RWPE2 (cell line): Measurements from ENCODE around the gene ABCF1.

Experiments
- ATAC-seq: fragments of 200-7000 bp; cut with Tn5 transposase; 3 replicates; pipeline ENCODE4 v1.9.1; 2021; ENCODE audit warnings: low read depth
- DNase-seq: peaks from one replicate; pipeline ENCODE4 v3.0.0-alpha.2; 2020; ENCODE audit warnings: low spot score
- H3K27ac ChIP-seq: fragments of 450-650 bp; 2 replicates; pipeline ENCODE4 v1.5.1; 2017; ENCODE audit warnings: mild to moderate bottlenecking; ENCODE audit not compliant: poor library complexity, severe bottlenecking
- H3K27me3 ChIP-seq: fragments of 250-450 bp; sonication (Bioruptor Pico); 2 replicates; pipeline ENCODE4 v1.5.1; 2021; ENCODE audit warnings: mild to moderate bottlenecking, moderate library complexity; ENCODE audit not compliant: insufficient read depth, poor library complexity, severe bottlenecking
- H3K36me3 ChIP-seq: fragments of 250-450 bp; sonication (Bioruptor Pico); 2 replicates; pipeline ENCODE4 v1.5.1; 2020; ENCODE audit warnings: low read depth, mild to moderate bottlenecking, moderate library complexity
- H3K4me1 ChIP-seq: fragments of 250-450 bp; sonication (Bioruptor Pico); 2 replicates; pipeline ENCODE4 v1.5.1; 2021; ENCODE audit warnings: mild to moderate bottlenecking, moderate library complexity; ENCODE audit not compliant: insufficient read depth, poor library complexity, severe bottlenecking
- H3K4me3 ChIP-seq: fragments of 250-450 bp; sonication (Bioruptor Pico); 2 replicates; pipeline ENCODE4 v1.5.1; 2021; ENCODE audit warnings: mild to moderate bottlenecking, moderate library complexity; ENCODE audit not compliant: severe bottlenecking
- H3K9me3 ChIP-seq: fragments of 250-450 bp; sonication (Bioruptor Pico); 2 replicates; pipeline ENCODE4 v1.5.1; 2021; ENCODE audit warnings: mild to moderate bottlenecking, moderate library complexity; ENCODE audit not compliant: severe bottlenecking
- TF ChIP-seq, protein P1 (sequence below): fragments of 450-650 bp; IDR thresholded peaks from one replicate; pipeline ENCODE4 v1.5.1; 2017; ENCODE audit warnings: mild to moderate bottlenecking, moderate library complexity; ENCODE audit not compliant: poor library complexity, severe bottlenecking

ABCF1 gene

DNA sequence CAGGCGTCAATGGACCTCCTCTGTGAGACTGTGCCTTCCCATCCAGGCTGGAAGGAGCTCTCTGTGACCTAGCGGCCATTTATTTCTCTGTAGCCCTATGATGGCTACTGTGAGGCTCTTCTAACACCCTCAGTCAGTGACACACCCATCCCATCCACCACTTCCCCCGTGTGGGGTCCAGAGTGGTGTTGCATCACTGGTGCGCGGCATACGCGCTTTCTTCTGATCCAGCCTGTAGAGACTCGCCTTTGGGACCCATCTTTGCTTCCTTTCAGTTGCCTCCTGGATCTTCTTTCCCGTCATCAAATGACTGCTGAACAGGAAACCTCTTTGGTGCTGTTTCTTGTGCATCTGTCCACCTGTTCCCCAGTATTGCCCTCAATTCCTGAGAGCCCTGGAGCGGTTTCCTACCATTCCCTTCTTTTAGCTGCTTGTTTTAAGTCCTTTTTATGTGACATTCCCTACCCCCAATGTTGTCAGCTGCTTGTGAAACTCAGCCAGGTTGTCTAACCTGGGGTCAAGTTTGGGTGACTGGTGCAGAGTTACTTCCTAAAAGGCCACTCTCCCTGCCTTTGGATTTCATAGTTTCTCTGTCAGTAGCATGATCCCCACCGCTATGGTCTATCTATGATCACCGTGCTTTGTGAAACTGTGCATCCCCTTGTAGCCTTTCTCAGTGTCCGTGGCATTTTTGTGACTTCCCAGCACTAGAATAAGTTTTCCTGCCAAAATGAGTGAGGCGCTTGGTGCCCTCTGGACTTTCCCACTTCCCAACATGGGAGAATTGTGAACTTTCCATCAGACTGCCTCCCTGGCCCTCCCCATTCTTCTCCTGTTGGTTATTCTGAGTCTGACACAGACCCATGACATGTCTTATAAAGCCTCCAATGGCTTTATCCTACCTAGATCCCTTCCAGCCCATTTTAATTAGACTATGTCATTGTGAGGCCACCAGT lies 8.5 kb upstream of the ABCF1 start:
- Histone ChIP-seq H3K9me3 (no peaks in the 10 kb centered on the region), H3K36me3 (peaks cover 32% of the 10 kb centered on the region), H3K4me3 (no peak overlapping the region), H3K27ac (no peak overlapping the region), H3K27me3 (no peaks in the 10 kb centered on the region), H3K4me1 (peaks cover 6% of the 10 kb centered on the region)
- DNase-seq (no peak), ATAC-seq (no peak)
- TF ChIP-seq, protein P1, sequence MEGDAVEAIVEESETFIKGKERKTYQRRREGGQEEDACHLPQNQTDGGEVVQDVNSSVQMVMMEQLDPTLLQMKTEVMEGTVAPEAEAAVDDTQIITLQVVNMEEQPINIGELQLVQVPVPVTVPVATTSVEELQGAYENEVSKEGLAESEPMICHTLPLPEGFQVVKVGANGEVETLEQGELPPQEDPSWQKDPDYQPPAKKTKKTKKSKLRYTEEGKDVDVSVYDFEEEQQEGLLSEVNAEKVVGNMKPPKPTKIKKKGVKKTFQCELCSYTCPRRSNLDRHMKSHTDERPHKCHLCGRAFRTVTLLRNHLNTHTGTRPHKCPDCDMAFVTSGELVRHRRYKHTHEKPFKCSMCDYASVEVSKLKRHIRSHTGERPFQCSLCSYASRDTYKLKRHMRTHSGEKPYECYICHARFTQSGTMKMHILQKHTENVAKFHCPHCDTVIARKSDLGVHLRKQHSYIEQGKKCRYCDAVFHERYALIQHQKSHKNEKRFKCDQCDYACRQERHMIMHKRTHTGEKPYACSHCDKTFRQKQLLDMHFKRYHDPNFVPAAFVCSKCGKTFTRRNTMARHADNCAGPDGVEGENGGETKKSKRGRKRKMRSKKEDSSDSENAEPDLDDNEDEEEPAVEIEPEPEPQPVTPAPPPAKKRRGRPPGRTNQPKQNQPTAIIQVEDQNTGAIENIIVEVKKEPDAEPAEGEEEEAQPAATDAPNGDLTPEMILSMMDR = no peak

DNA sequence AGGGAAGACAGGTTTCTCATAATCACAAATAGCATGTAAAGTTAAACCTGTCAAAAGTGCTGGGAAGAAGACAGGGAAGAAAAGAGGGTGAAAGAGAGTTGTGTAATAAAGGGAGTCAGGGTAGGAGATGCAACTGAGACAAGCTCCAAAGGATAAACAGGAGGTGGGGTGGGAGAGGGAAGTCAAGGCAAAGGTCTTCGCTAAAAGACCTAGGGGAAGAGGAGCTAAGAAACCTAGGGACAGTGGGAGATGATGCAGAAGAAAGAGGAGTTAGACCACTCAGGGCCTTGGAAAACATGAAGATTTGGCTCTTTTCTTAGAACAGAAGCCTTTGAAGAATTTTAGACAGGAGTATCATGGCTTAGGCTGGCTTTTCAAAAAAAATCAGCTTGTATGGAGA lies 7.1 kb upstream of the ABCF1 start:
- Histone ChIP-seq H3K36me3 (peaks cover 21% of the 10 kb centered on the region), H3K27ac (no peak overlapping the region), H3K9me3 (no peaks in the 10 kb centered on the region), H3K4me3 (no peak overlapping the region), H3K27me3 (no peaks in the 10 kb centered on the region), H3K4me1 (no peaks in the 10 kb centered on the region)
- TF ChIP-seq, protein P1 = no peak
- ATAC-seq (no peak), DNase-seq (no peak)

DNA sequence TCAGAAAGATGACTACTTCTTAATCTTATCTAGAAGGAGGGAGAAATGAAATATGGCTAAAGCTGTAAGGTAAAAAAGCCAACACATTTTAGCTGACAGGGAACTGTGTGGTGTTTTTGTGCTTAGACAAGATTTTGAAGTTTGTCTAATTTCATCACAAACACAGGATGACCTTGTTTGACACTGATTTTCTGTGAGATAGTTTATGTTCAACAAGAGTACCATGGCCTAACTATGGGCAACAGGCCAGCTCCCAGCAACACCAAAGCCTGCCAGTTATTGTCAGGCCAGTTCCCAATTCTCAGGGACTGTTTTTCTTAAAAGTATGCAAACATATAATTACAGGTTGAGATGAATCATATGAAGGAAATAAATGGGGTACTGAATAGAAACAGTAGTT lies 5.5 kb upstream of the ABCF1 start:
- Histone ChIP-seq H3K27me3 (no peaks in the 10 kb centered on the region), H3K4me1 (peaks cover 4% of the 10 kb centered on the region), H3K4me3 (no peak overlapping the region), H3K36me3 (peaks cover 10% of the 10 kb centered on the region; the same call in 1 of the 2 replicates), H3K27ac (no peak overlapping the region), H3K9me3 (no peaks in the 10 kb centered on the region)
- DNase-seq (no peak), ATAC-seq (no peak)
- TF ChIP-seq, protein P1 = no peak

DNA sequence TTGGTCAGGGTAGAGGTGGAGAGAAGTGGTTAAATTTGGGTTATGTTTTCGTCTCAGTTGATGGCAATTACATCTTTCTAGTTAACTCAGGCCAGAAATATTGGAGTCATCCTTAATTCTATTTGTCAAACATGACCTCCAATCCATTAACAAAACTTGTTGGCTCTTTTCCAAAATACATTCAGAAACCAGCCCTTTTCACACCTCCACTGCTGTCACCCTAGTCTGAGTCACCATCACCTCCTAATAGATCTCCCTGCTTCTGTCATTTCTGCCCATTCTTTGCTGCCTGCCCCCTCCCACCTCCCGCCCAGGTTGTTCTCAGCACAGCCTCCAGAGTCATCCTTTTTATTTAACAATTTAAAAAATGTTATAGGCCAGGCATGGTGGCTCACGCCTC lies 3.0 kb upstream of the ABCF1 start:
- H3K4me1 ChIP-seq = peaks cover 15% of the 10 kb centered on the region
- no peak for ATAC-seq
- H3K27ac ChIP-seq = no peak overlapping the region
- H3K9me3 ChIP-seq = no peaks in the 10 kb centered on the region
- TF ChIP-seq, protein P1 = no peak
- DNase-seq = no peak
- H3K27me3 ChIP-seq = no peaks in the 10 kb centered on the region
- no peak overlapping the region for H3K4me3 ChIP-seq
- peaks cover 9% of the 10 kb centered on the region; the same call in 1 of the 2 replicates for H3K36me3 ChIP-seq

DNA sequence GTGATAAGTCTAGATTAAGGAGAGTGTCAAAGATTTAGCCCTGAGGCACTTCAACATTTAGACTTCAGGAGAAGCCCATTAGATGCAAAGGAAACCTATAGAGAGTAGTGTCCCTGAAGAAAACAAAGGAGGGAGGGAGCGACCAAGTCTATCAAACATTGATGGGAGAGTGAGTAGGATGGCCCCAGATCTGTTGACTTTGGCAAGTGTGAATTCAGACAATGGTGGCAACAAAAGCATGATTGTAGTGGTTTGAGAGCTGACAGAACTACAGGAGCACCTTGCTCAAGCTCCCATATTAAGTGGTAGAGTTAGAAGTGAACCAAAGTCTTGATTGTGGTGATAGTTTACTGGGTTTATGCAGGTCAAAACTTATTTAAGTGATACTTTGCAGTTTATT lies 979 bp upstream of the ABCF1 start:
- Histone ChIP-seq H3K36me3 (peaks cover 21% of the 10 kb centered on the region), H3K4me3 (peak overlapping the region; percentile 72), H3K27ac (no peak overlapping the region), H3K27me3 (no peaks in the 10 kb centered on the region), H3K4me1 (peaks cover 15% of the 10 kb centered on the region), H3K9me3 (no peaks in the 10 kb centered on the region)
- DNase-seq (no peak), ATAC-seq (no peak)
- TF ChIP-seq, protein P1 = no peak
